OCI-LY7 (cell line): ENCODE measurements around the gene SYT13. TPM values are rescaled to one million over a fixed set of nuclear protein-coding genes. Genes with fewer than 3 reads are reported as not detected.

Experiments
- BruUV-seq: library from RNA; stranded (reverse); fragments of 400-500 nt; replicated peaks from 2 replicates; lab custom pipeline; 2021; lab: Mats Ljungman, UMichigan
- CTCF ChIA-PET: fragments of 300-600 bp; sonication (Branson Sonifier 250); formaldehyde crosslinking; loops from one replicate; lab custom pipeline; 2022; ENCODE audit warnings: antibody characterized with exemption; ENCODE audit not compliant: unreplicated experiment; lab: Charles Lee
- POLR2A ChIA-PET: fragments of 300-600 bp; sonication (Branson Sonifier 250); formaldehyde crosslinking; loops from one replicate; lab custom pipeline; 2022; ENCODE audit warnings: antibody characterized with exemption; lab: Charles Lee
- DNase-seq: peaks from one replicate; pipeline ENCODE4 v3.0.0-alpha.2; 2015; ENCODE audit warnings: low spot score
- H2AFZ ChIP-seq: fragments of 200-600 bp; sonication (generic), shearing (Covaris generic); 2 replicates; pipeline ENCODE4 v1.6.1; 2014; ENCODE audit warnings: mild to moderate bottlenecking, antibody characterized with exemption, low read length, moderate library complexity
- H3K27ac ChIP-seq: fragments of 200-600 bp; sonication (generic); 2 replicates; pipeline ENCODE4 v1.5.1; 2014; ENCODE audit warnings: mixed run types, low read depth, mild to moderate bottlenecking, moderate library complexity, low read length, inconsistent platforms; ENCODE audit not compliant: poor library complexity, severe bottlenecking
- H3K36me3 ChIP-seq: fragments of 200-600 bp; sonication (generic); 2 replicates; pipeline ENCODE4 v1.6.1; 2014; ENCODE audit warnings: mild to moderate bottlenecking, antibody characterized with exemption, low read length, moderate library complexity, mixed read lengths; ENCODE audit not compliant: insufficient read depth
- H3K4me1 ChIP-seq: fragments of 200-600 bp; sonication (generic); 2 replicates; pipeline ENCODE4 v1.5.1; 2014; ENCODE audit warnings: mild to moderate bottlenecking, low read length; ENCODE audit not compliant: insufficient read depth, poor library complexity, severe bottlenecking
- H3K4me2 ChIP-seq: fragments of 200-600 bp; sonication (generic); 2 replicates; pipeline ENCODE4 v1.6.1; 2014; ENCODE audit warnings: mild to moderate bottlenecking, low read length
- H3K4me3 ChIP-seq: fragments of 200-600 bp; sonication (generic); 2 replicates; pipeline ENCODE4 v1.5.1; 2014; ENCODE audit warnings: mild to moderate bottlenecking, low read depth, low read length; ENCODE audit not compliant: poor library complexity, severe bottlenecking
- H3K79me2 ChIP-seq: fragments of 200-600 bp; sonication (generic); 2 replicates; pipeline ENCODE4 v1.6.1; 2016; ENCODE audit warnings: low read depth, mild to moderate bottlenecking, low read length, moderate library complexity, mixed read lengths; ENCODE audit not compliant: insufficient read depth
- H3K9me2 ChIP-seq: fragments of 200-600 bp; sonication (generic); 2 replicates; pipeline ENCODE4 v1.6.1; 2016; ENCODE audit warnings: mild to moderate bottlenecking, low read length, mixed read lengths; ENCODE audit not compliant: insufficient read depth
- H3K9me3 ChIP-seq: fragments of 200-600 bp; sonication (generic); 2 replicates; pipeline ENCODE4 v1.6.1; 2014; ENCODE audit warnings: mild to moderate bottlenecking, mixed run types, low read length, mixed read lengths
- H4K20me1 ChIP-seq: fragments of 200-600 bp; sonication (generic); 2 replicates; pipeline ENCODE4 v1.6.1; 2014; ENCODE audit warnings: mild to moderate bottlenecking, antibody characterized with exemption, low read length, moderate library complexity, mixed read lengths; ENCODE audit not compliant: insufficient read depth
- EZH2phosphoT487 ChIP-seq: fragments of 200-600 bp; sonication (generic); IDR thresholded peaks from 2 replicates; pipeline ENCODE4 v1.6.1; 2018; ENCODE audit warnings: low read depth, borderline replicate concordance, mild to moderate bottlenecking, mixed run types, antibody characterized with exemption, low read length, moderate library complexity, mixed read lengths
- intact Hi-C: fragments of 100-400 bp; cut with micrococcal nuclease; formaldehyde crosslinking; loops from one replicate; pipeline ENCODE4 v1.10.0; 2022; ENCODE audit not compliant: unreplicated experiment
- total RNA-seq, 2 experiments: library from RNA; depleted of rRNA in 1 of 2; stranded (reverse); fragments of >200 nt in 1 of 2; shearing (Covaris generic) in 1 of 2; gene quantifications; 2 replicates each; pipeline ENCODE4 v1.2.3, GENCODE V29; 2014 to 2022
- TF ChIP-seq, protein P1 (sequence below): fragments of 200-600 bp; sonication (generic); conservative IDR thresholded peaks from 2 replicates; pipeline ENCODE4 v1.5.1; 2014; ENCODE audit warnings: mild to moderate bottlenecking, antibody characterized with exemption, low read length, moderate library complexity, mixed read lengths

SYT13 gene
- total RNA-seq, 2 experiments from 2014 or later: not detected

DNA sequence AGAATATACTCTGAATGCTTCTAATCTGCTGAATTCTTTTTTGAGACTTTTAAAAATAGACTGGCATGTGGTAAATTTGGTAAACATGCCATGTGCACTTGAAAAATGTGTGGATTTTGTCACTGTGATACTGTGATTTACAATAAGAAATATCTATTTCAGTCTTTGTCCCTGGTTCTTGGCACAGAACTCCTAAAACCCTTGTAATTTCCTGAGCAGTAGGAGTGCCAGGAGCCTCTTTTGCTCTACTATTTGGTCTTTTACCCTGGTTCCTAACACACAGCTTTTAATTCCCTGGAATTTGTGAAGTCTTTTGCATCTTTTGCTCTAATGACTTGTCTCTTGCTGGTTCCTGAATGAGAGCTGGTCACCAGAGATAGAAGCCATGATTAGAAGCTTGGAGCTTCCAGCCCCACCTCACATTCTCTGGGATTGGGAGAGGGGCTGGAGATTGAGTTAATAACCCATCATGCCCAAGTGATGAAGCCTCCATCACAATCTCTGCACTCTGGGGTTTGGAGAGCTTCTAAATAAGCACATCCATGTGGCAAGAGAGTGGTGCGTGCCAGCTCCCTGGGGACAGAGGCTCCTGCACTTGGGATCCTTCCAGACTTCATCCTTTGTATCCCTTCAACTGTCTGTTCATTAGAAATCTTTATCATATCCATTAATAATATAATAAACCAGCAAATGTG lies 27.2 kb upstream of the SYT13 start:
- no peak overlapping the region for H2AFZ ChIP-seq
- H3K27ac ChIP-seq: no peak overlapping the region
- ChIA-PET CTCF (no interaction called here), POLR2A (interaction anchor here (0.6 to 0.7 kb wide), 2 partner anchors 31 to 197 kb away, joined by 3 read pairs; no protein-coding TSS in a partner anchor)
- no peaks in the 10 kb centered on the region for H3K79me2 ChIP-seq
- no peaks in the 10 kb centered on the region for H3K9me3 ChIP-seq
- H3K4me1 ChIP-seq: no peaks in the 10 kb centered on the region
- no peaks in the 10 kb centered on the region for H3K9me2 ChIP-seq
- DNase-seq: no peak
- no peaks in the 10 kb centered on the region for H3K36me3 ChIP-seq
- no peak overlapping the region for H3K4me2 ChIP-seq
- H3K4me3 ChIP-seq: no peak overlapping the region
- no TSS peak for BruUV-seq
- TF ChIP-seq, protein P1, sequence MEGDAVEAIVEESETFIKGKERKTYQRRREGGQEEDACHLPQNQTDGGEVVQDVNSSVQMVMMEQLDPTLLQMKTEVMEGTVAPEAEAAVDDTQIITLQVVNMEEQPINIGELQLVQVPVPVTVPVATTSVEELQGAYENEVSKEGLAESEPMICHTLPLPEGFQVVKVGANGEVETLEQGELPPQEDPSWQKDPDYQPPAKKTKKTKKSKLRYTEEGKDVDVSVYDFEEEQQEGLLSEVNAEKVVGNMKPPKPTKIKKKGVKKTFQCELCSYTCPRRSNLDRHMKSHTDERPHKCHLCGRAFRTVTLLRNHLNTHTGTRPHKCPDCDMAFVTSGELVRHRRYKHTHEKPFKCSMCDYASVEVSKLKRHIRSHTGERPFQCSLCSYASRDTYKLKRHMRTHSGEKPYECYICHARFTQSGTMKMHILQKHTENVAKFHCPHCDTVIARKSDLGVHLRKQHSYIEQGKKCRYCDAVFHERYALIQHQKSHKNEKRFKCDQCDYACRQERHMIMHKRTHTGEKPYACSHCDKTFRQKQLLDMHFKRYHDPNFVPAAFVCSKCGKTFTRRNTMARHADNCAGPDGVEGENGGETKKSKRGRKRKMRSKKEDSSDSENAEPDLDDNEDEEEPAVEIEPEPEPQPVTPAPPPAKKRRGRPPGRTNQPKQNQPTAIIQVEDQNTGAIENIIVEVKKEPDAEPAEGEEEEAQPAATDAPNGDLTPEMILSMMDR: no peak
- no peak for TF ChIP-seq EZH2phosphoT487
- no peaks in the 10 kb centered on the region for H4K20me1 ChIP-seq
- intact Hi-C loops: no loop called here

GRCh38 chr11:45305874-45306623 lies 19.9 kb upstream of the SYT13 start:
- Histone ChIP-seq H3K27ac (no peak overlapping the region), H3K4me2 (no peak overlapping the region), H3K36me3 (no peaks in the 10 kb centered on the region), H3K9me2 (no peaks in the 10 kb centered on the region), H3K4me3 (no peak overlapping the region), H2AFZ (no peak overlapping the region), H3K9me3 (no peaks in the 10 kb centered on the region), H3K4me1 (peaks cover 10% of the 10 kb centered on the region), H4K20me1 (no peaks in the 10 kb centered on the region), H3K79me2 (no peaks in the 10 kb centered on the region)
- no peak for TF ChIP-seq EZH2phosphoT487
- TF ChIP-seq, protein P1: no peak
- CTCF ChIA-PET: no interaction called here
- POLR2A ChIA-PET: no interaction called here
- no peak for DNase-seq
- BruUV-seq: no TSS peak
- intact Hi-C loops: no loop called here

- H3K36me3 ChIP-seq: no peaks in the 10 kb centered on the region
- ChIA-PET POLR2A (interaction anchor here (0.6 kb wide), 1 partner anchor 1023 kb away, joined by 3 read pairs; no protein-coding TSS in a partner anchor), CTCF (no interaction called here)
- intact Hi-C loops: no loop called here
- H3K4me2 ChIP-seq: no peak overlapping the region
- H2AFZ ChIP-seq: no peak overlapping the region
- H4K20me1 ChIP-seq: no peaks in the 10 kb centered on the region
- H3K9me3 ChIP-seq: no peaks in the 10 kb centered on the region
- BruUV-seq: no TSS peak
- H3K4me1 ChIP-seq: peaks cover 10% of the 10 kb centered on the region
- H3K27ac ChIP-seq: no peak overlapping the region
- no peak for DNase-seq
- H3K4me3 ChIP-seq: no peak overlapping the region
- H3K79me2 ChIP-seq: no peaks in the 10 kb centered on the region
- H3K9me2 ChIP-seq: no peaks in the 10 kb centered on the region
- TF ChIP-seq, protein P1: no peak
- TF ChIP-seq EZH2phosphoT487: no peak
Observed at GRCh38 chr11:45304992-45305335, 18.8 kb upstream of the SYT13 start.
